H1 (cell line): ENCODE data around the gene GALNT17. TPM values are rescaled to one million over a fixed set of nuclear protein-coding genes. Genes with fewer than 3 reads are reported as not detected.

Source experiments
- CTCF ChIA-PET: fragments of 300-600 bp; sonication (Branson Sonifier 250); formaldehyde crosslinking; loops from one replicate; lab custom pipeline; 2021; ENCODE audit not compliant: partially characterized antibody; lab: Charles Lee
- POLR2A ChIA-PET: fragments of 300-600 bp; sonication (Branson Sonifier 250); formaldehyde crosslinking; loops from one replicate; lab custom pipeline; 2021; ENCODE audit warnings: inconsistent platforms; ENCODE audit not compliant: partially characterized antibody; lab: Charles Lee
- DNase-seq, 2 experiments: peaks; one replicate each; pipeline versions ENCODE4 v3.0.0 to v3.0.0-alpha.2; 2010 to 2022; ENCODE audit warnings: low spot score in 2 of 2, low read depth in 1 of 2, mixed read lengths in 1 of 2
- FAIRE-seq: peaks from 2 replicates; lab custom pipeline; 2011; peaks lifted over from hg19 to GRCh38; lab: Jason Lieb, UNC
- H2AFZ ChIP-seq: 2 replicates; pipeline ENCODE4 v1.8.1; 2012; ENCODE audit warnings: low read length, inconsistent platforms
- H2AK5ac ChIP-seq: 2 replicates; pipeline ENCODE4 v1.6.1; 2013; ENCODE audit warnings: low read depth, low read length
- H2BK120ac ChIP-seq: replicated peaks from 2 replicates; pipeline ENCODE3; 2013; ENCODE audit warnings: low read depth, low read length, inconsistent platforms
- H2BK12ac ChIP-seq: 2 replicates; pipeline ENCODE4 v1.6.1; 2013; ENCODE audit warnings: low read depth, low read length
- H2BK15ac ChIP-seq: 2 replicates; pipeline ENCODE4 v1.6.1; 2013; ENCODE audit warnings: low read length
- H2BK20ac ChIP-seq: 2 replicates; pipeline ENCODE4 v1.6.1; 2013; ENCODE audit warnings: low read length
- H2BK5ac ChIP-seq: 2 replicates; pipeline ENCODE4 v1.6.1; 2013; ENCODE audit warnings: low read depth, low read length
- H3K14ac ChIP-seq: 2 replicates; pipeline ENCODE4 v1.6.1; 2013; ENCODE audit warnings: inconsistent platforms; ENCODE audit not compliant: insufficient read length
- H3K18ac ChIP-seq: 2 replicates; pipeline ENCODE4 v1.6.1; 2013; ENCODE audit warnings: low read length; ENCODE audit errors: extremely low read depth
- H3K23ac ChIP-seq: 2 replicates; pipeline ENCODE4 v1.6.1; 2013; ENCODE audit warnings: inconsistent platforms; ENCODE audit not compliant: insufficient read length
- H3K23me2 ChIP-seq: 2 replicates; pipeline ENCODE4 v1.6.1; 2013; ENCODE audit warnings: low read depth, low read length
- H3K27ac ChIP-seq: 2 replicates; pipeline ENCODE4 v1.6.1; 2011; ENCODE audit warnings: low read depth, low read length, inconsistent platforms
- H3K27me3 ChIP-seq, 4 experiments: replicated peaks in 1 of 4; 1 replicate in 1 of 4; 2 replicates in 3 of 4; pipeline versions ENCODE4 v1.6.1 to v1.8.1; 2011 to 2013; ENCODE audit warnings: low read length in 3 of 4, mild to moderate bottlenecking in 3 of 4, inconsistent platforms in 2 of 4, mixed read lengths in 2 of 4, moderate library complexity in 1 of 4; ENCODE audit not compliant: control insufficient read depth in 3 of 4, insufficient read depth in 3 of 4; ENCODE audit errors: extremely low read depth in 1 of 4
- H3K36me3 ChIP-seq, 4 experiments: 2 replicates each; pipeline versions ENCODE4 v1.6.1 to v1.8.1; 2011 to 2013; ENCODE audit warnings: mild to moderate bottlenecking in 4 of 4, low read length in 3 of 4, moderate library complexity in 2 of 4, control low read depth in 1 of 4, inconsistent platforms in 1 of 4; ENCODE audit not compliant: insufficient read depth in 4 of 4, control insufficient read depth in 2 of 4
- H3K4ac ChIP-seq: replicated peaks from 2 replicates; pipeline ENCODE3; 2013; ENCODE audit warnings: low read length, low read depth, mixed read lengths, inconsistent platforms; ENCODE audit not compliant: insufficient read length
- H3K4me1 ChIP-seq, 4 experiments: replicated peaks in 1 of 4; 1 replicate in 1 of 4; 2 replicates in 3 of 4; pipeline versions ENCODE4 v1.6.1 to v1.8.1; 2011 to 2013; ENCODE audit warnings: low read length in 3 of 4, inconsistent platforms in 2 of 4, mixed read lengths in 1 of 4; ENCODE audit not compliant: insufficient read depth in 4 of 4, control insufficient read depth in 3 of 4
- H3K4me2 ChIP-seq, 2 experiments: 2 replicates each; pipeline versions ENCODE4 v1.6.1 to v1.8.1; 2011 to 2013; ENCODE audit warnings: low read depth in 2 of 2, low read length in 2 of 2, control low read depth in 1 of 2, inconsistent platforms in 1 of 2, mild to moderate bottlenecking in 1 of 2; ENCODE audit not compliant: insufficient read depth in 1 of 2
- H3K4me3 ChIP-seq, 4 experiments: fragments of 200-600, 300-600 bp in 1 of 4; sonication (generic), shearing (Covaris generic), sonication (Bioruptor Twin) in 1 of 4; 2 replicates each; pipeline versions ENCODE4 v1.5.1 to v1.8.1; 2011 to 2016; ENCODE audit warnings: low read length in 4 of 4, low read depth in 3 of 4, control low read depth in 2 of 4, inconsistent platforms in 2 of 4, mild to moderate bottlenecking in 2 of 4, mixed read lengths in 1 of 4, moderate library complexity in 1 of 4; ENCODE audit not compliant: insufficient read depth in 2 of 4; ENCODE audit errors: extremely low read depth in 1 of 4
- H3K56ac ChIP-seq: replicated peaks from 2 replicates; pipeline ENCODE3; 2013; ENCODE audit warnings: low read depth, mild to moderate bottlenecking, mixed read lengths, low read length, inconsistent platforms; ENCODE audit not compliant: insufficient read length
- H3K79me1 ChIP-seq: 2 replicates; pipeline ENCODE4 v1.6.1; 2013; ENCODE audit warnings: low read depth, low read length, control low read depth
- H3K79me2 ChIP-seq, 2 experiments: 2 replicates each; pipeline versions ENCODE4 v1.6.1 to v1.8.1; 2012 to 2013; ENCODE audit warnings: low read length in 2 of 2, mild to moderate bottlenecking in 2 of 2, inconsistent platforms in 1 of 2; ENCODE audit not compliant: insufficient read depth in 2 of 2, control insufficient read depth in 1 of 2
- H3K9ac ChIP-seq, 4 experiments: replicated peaks in 1 of 4; 1 replicate in 1 of 4; 2 replicates in 3 of 4; pipeline versions ENCODE4 v1.6.1 to v1.8.1; 2011 to 2013; ENCODE audit warnings: low read depth in 3 of 4, low read length in 3 of 4, control low read depth in 2 of 4, mild to moderate bottlenecking in 2 of 4, moderate library complexity in 2 of 4, inconsistent platforms in 1 of 4; ENCODE audit errors: extremely low read depth in 1 of 4
- H3K9me3 ChIP-seq, 2 experiments: 2 replicates each; pipeline versions ENCODE4 v1.6.1 to v1.8.1; 2012 to 2013; ENCODE audit warnings: mild to moderate bottlenecking in 2 of 2, moderate library complexity in 2 of 2, control low read depth in 1 of 2, inconsistent platforms in 1 of 2, low read depth in 1 of 2, low read length in 1 of 2, mixed read lengths in 1 of 2; ENCODE audit not compliant: insufficient read depth in 2 of 2
- H4K20me1 ChIP-seq, 2 experiments: replicated peaks in 1 of 2; 2 replicates each; pipeline versions ENCODE3 to v1.8.1; 2011 to 2013; ENCODE audit warnings: inconsistent platforms in 2 of 2, low read length in 2 of 2, mild to moderate bottlenecking in 1 of 2; ENCODE audit not compliant: insufficient read depth in 2 of 2, control insufficient read depth in 1 of 2
- H4K5ac ChIP-seq: 2 replicates; pipeline ENCODE4 v1.6.1; 2013; ENCODE audit warnings: low read length, low read depth, mixed read lengths, inconsistent platforms; ENCODE audit not compliant: insufficient read length
- H4K8ac ChIP-seq: 2 replicates; pipeline ENCODE4 v1.8.0; 2013; ENCODE audit warnings: mild to moderate bottlenecking, moderate library complexity, low read length, inconsistent platforms; ENCODE audit not compliant: insufficient read depth; ENCODE audit errors: extremely low read depth
- H4K91ac ChIP-seq: replicated peaks from 2 replicates; pipeline ENCODE3; 2013; ENCODE audit warnings: low read length, mixed read lengths, inconsistent platforms; ENCODE audit not compliant: insufficient read length
- ASH2L ChIP-seq: fragments of 200-600, 300-600 bp; sonication (generic); IDR thresholded peaks from one replicate; pipeline ENCODE4 v1.7.1; 2017; ENCODE audit warnings: low read length
- CEBPB ChIP-seq: IDR thresholded peaks from 2 replicates; pipeline ENCODE4 v1.6.1; 2012; ENCODE audit warnings: low read depth, low read length
- CHD1 ChIP-seq: IDR thresholded peaks from 2 replicates; pipeline ENCODE4 v1.6.1; 2012; ENCODE audit warnings: low read depth, low read length, improper control_type of control experiment
- CHD2 ChIP-seq: IDR thresholded peaks from 2 replicates; pipeline ENCODE4 v1.6.1; 2012; ENCODE audit warnings: low read length, improper control_type of control experiment
- EP300 ChIP-seq, 2 experiments: IDR thresholded peaks; 1 replicate in 1 of 2; 2 replicates in 1 of 2; pipeline ENCODE4 v1.6.1; 2011 to 2012; ENCODE audit warnings: low read depth in 2 of 2, low read length in 2 of 2, mild to moderate bottlenecking in 2 of 2, borderline replicate concordance in 1 of 2, inconsistent platforms in 1 of 2, moderate library complexity in 1 of 2
- FOSL1 ChIP-seq: IDR thresholded peaks from 2 replicates; pipeline ENCODE4 v1.6.1; 2011; ENCODE audit warnings: mild to moderate bottlenecking, low read depth, low read length, moderate library complexity; ENCODE audit not compliant: insufficient read depth
- GABPA ChIP-seq: IDR thresholded peaks from 2 replicates; pipeline ENCODE4 v1.6.1; 2011; ENCODE audit warnings: mild to moderate bottlenecking, low read length, moderate library complexity, borderline replicate concordance; ENCODE audit not compliant: insufficient read depth
- GTF2F1 ChIP-seq: IDR thresholded peaks from 2 replicates; pipeline ENCODE4 v1.6.1; 2012; ENCODE audit warnings: low read depth, low read length, improper control_type of control experiment, borderline replicate concordance
- PHF8 ChIP-seq: fragments of 200-600 bp; sonication (generic); conservative IDR thresholded peaks from 2 replicates; pipeline ENCODE4 v1.7.1; 2012; ENCODE audit warnings: low read depth, mild to moderate bottlenecking, inconsistent platforms, low read length, moderate library complexity
- RFX5 ChIP-seq: IDR thresholded peaks from 2 replicates; pipeline ENCODE4 v1.6.1; 2011; ENCODE audit warnings: low read depth, low read length, improper control_type of control experiment, borderline replicate concordance
- SP4 ChIP-seq: IDR thresholded peaks from 2 replicates; pipeline ENCODE4 v1.6.1; 2012; ENCODE audit warnings: low read length, inconsistent platforms
- TAF1 ChIP-seq: IDR thresholded peaks from 2 replicates; pipeline ENCODE4 v1.6.1; 2011; ENCODE audit warnings: mild to moderate bottlenecking, low read depth, low read length
- TCF12 ChIP-seq: IDR thresholded peaks from 2 replicates; pipeline ENCODE4 v1.6.1; 2011; ENCODE audit warnings: low read depth, mild to moderate bottlenecking, low read length
- TEAD4 ChIP-seq: IDR thresholded peaks from 2 replicates; pipeline ENCODE4 v1.6.1; 2012; ENCODE audit warnings: low read depth, low read length, inconsistent platforms, mixed read lengths
- WGBS, 2 experiments: shearing (Covaris generic) in 1 of 2; methylation state at CpG; one replicate each; pipeline versions ENCODE4 v1.1.6 to v1.1.7; 2013 to 2015; ENCODE audit warnings: low lambda C conversion rate in 2 of 2, mixed read lengths in 2 of 2, inconsistent platforms in 1 of 2, low coverage in 1 of 2, missing lambda C conversion rate in 1 of 2; ENCODE audit not compliant: insufficient replicate concordance in 2 of 2, insufficient coverage in 1 of 2, insufficient read length in 1 of 2; ENCODE audit errors: extremely low coverage in 1 of 2, missing lambda C conversion rate in 1 of 2; 5-methylcytosine and 5-hydroxymethylcytosine counted together
- polyA plus RNA-seq, 7 experiments: library from polyadenylated mRNA; depleted of rRNA in 3 of 7; stranded (reverse) in 5 of 7; unstranded in 2 of 7; fragments of >200 nt in 5 of 7; fragments of 200-250 nt in 2 of 7; gene quantifications; 1 replicate in 5 of 7; 2 replicates in 1 of 7; 4 replicates in 1 of 7; pipeline versions ENCODE4 v1.2.1 to v1.2.3, GENCODE V29; 2011 to 2013; ENCODE audit warnings: missing spikeins in 2 of 7, mixed read lengths in 2 of 7
- total RNA-seq: library from RNA; stranded (reverse); fragmentation: NEBNext Ultra II Directional; extraction: Animal tissue kit (Norgen Biotek cat#: 25700); gene quantifications from 2 replicates; pipeline ENCODE4 v1.2.1, GENCODE V29; 2021
- TF ChIP-seq, protein P1 (sequence below): IDR thresholded peaks from 2 replicates; pipeline ENCODE4 v1.6.1; 2011; ENCODE audit warnings: low read depth, mild to moderate bottlenecking, low read length; ENCODE audit not compliant: insufficient read depth

The GALNT17 gene
- total and polyA plus RNA-seq, 2 of the 8 experiments (the other 6 are each of a cell fraction or from before 2014, with no cell fraction given) = 37.7 to 47.0 TPM

DNA sequence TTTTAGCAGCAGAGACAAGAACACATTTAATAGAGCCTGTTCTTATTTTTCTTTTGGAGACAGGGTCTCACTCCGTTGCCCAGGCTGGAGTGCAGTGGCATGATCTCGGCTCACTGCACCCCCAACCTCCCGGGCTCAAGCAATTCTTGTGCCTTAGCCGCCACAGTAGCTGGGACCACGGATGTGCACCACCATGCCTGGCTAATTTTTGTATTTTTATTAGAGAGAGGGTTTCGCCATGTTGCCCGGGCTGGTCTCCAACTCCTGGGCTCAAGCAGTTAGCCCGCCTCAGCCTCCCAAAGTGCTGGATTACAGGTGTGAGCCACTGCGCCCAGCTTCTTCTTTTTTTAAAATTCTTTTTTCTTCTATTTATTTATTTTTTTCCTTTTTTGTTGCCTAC, 23.3 kb downstream of the GALNT17 start:
- Histone ChIP-seq H3K36me3 (peaks cover 0 to 3% (median 1%) of the 10 kb centered on the region in 4 experiments; a peak in 3 of 8 replicates), H3K4me2 (no peak overlapping the region), H4K5ac (no peak overlapping the region), H2AK5ac (no peak overlapping the region), H3K9ac (no peak overlapping the region), H3K18ac (no peak overlapping the region), H3K56ac (no peak overlapping the region), H2AFZ (no peak overlapping the region), H3K79me1 (peaks cover 7% of the 10 kb centered on the region; the same call in 1 of the 2 replicates), H2BK120ac (no peak overlapping the region), H4K91ac (no peak overlapping the region), H3K9me3 (no peaks in the 10 kb centered on the region), H3K23ac (no peak overlapping the region), H3K79me2 (peaks cover 6 to 89% of the 10 kb centered on the region in 2 experiments; a peak in 3 of 4 replicates), H3K4ac (no peak overlapping the region), H4K8ac (no peak overlapping the region), H2BK12ac (no peak overlapping the region), H2BK15ac (no peak overlapping the region), H2BK20ac (no peak overlapping the region), H3K14ac (no peak overlapping the region), H3K27ac (no peak overlapping the region), H3K23me2 (no peaks in the 10 kb centered on the region), H4K20me1 (peaks cover 0 to 5% of the 10 kb centered on the region in 2 experiments), H2BK5ac (no peak overlapping the region), H3K4me1 (no peaks in the 10 kb centered on the region), H3K4me3 (no peak overlapping the region), H3K27me3 (no peaks in the 10 kb centered on the region)
- 95% methylated on average over 9 of the region's 9 CpGs; no CpG with 5 or more reads in 1 of the 2 experiments for WGBS, 2 experiments
- ChIA-PET CTCF (interaction anchor here (2.4 to 4.2 kb wide), 2 partner anchors 10 kb away, joined by 5 to 22 read pairs; no protein-coding TSS in a partner anchor), POLR2A (interaction anchor here (0.9 kb wide), 1 partner anchor 16 kb away, joined by 3 read pairs; no protein-coding TSS in a partner anchor)
- DNase-seq (no peak), FAIRE-seq (no peak)
- TF ChIP-seq TEAD4 (no peak), RFX5 (no peak), ASH2L (no peak), TAF1 (no peak), FOSL1 (no peak), CHD1 (no peak), GTF2F1 (no peak), SP4 (no peak), TCF12 (no peak), CEBPB (no peak), PHF8 (no peak), EP300 (IDR thresholded peaks at IDR 0.05; ENCODE audit: borderline replicate concordance in 1 of 2, low read depth in 2 of 2, low read length in 2 of 2) (no peak), GABPA (no peak), CHD2 (no peak)
- TF ChIP-seq, protein P1, sequence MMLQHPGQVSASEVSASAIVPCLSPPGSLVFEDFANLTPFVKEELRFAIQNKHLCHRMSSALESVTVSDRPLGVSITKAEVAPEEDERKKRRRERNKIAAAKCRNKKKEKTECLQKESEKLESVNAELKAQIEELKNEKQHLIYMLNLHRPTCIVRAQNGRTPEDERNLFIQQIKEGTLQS = no peak
